HEK293 (cell line): Measurements from ENCODE around the gene PRAF2.

Experiments
- ZNF202 ChIP-seq: fragments of 450-650 bp; formaldehyde crosslinking; IDR thresholded peaks from 2 replicates; pipeline ENCODE4 v1.5.1; 2016; ENCODE audit warnings: missing biosample characterization, missing genetic modification characterization, borderline replicate concordance
- ZNF416 ChIP-seq: fragments of 450-650 bp; formaldehyde crosslinking; IDR thresholded peaks from 2 replicates; pipeline ENCODE4 v1.5.1; 2016; ENCODE audit warnings: missing biosample characterization, missing genetic modification characterization
- ZNF449 ChIP-seq: fragments of 450-650 bp; formaldehyde crosslinking; IDR thresholded peaks from 2 replicates; pipeline ENCODE4 v1.5.1; 2017; ENCODE audit warnings: missing biosample characterization, mild to moderate bottlenecking, missing genetic modification characterization, moderate library complexity

DNA sequence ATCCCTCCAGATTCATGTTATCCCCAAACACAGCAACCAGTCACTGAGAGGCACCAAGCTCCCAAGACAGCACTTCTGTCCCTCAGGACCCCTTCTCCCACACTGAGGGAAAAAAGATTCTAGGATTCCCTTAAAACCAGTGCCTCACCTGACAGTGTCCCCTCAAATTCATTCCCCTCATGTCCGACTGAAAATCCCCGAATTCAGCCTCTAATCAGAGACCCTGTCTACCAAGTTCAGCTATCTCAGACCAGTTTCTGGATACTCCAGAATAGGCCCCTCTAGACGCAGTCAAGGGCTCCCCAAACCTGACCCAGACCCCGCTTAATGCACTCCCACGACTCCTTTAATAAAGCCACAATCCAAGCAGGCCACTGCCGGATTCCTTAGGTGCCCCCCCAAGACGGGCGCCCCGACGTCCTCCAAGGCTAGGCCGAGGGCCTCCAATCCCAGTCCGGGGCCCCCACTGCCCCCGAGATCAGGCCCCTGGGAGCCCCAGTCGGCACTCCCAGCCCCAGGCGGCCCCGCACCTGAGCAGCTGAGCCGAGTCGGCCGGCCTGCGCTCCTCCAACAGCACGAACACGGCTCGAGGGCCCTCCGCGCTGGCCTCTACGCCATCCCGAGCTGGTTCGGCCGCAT, 31.1 kb downstream of the PRAF2 start:
- TF ChIP-seq ZNF416 (tag by site-specific recombination) (no peak), ZNF449 (tag by site-specific recombination) (no peak), ZNF202 (tag by site-specific recombination) (no peak)
